PC-3 (cell line): ENCODE measurements around the gene PHF1. TPM values are rescaled to one million over a fixed set of nuclear protein-coding genes. Genes with fewer than 3 reads are reported as not detected.

Source experiments
- ATAC-seq: fragments of 200-7000 bp; cut with Tn5 transposase; 2 replicates; pipeline ENCODE4 v1.9.1; 2020; ENCODE audit warnings: mild to moderate bottlenecking, moderate library complexity
- BruUV-seq: library from RNA; stranded (reverse); fragments of 400-500 nt; replicated peaks from 2 replicates; lab custom pipeline; 2021; lab: Mats Ljungman, UMichigan
- CTCF ChIA-PET: fragments of 300-600 bp; sonication (Branson Sonifier 250); formaldehyde crosslinking; loops from one replicate; lab custom pipeline; 2022; ENCODE audit warnings: antibody characterized with exemption; lab: Charles Lee
- POLR2A ChIA-PET: fragments of 300-600 bp; sonication (Branson Sonifier 250); formaldehyde crosslinking; loops from one replicate; lab custom pipeline; 2022; ENCODE audit warnings: antibody characterized with exemption; ENCODE audit not compliant: unreplicated experiment; lab: Charles Lee
- DNase-seq: peaks from one replicate; pipeline ENCODE4 v3.0.0-alpha.2; 2015
- H2AFZ ChIP-seq: fragments of 300-600 bp; sonication (generic); 2 replicates; pipeline ENCODE4 v1.6.0; 2016; ENCODE audit warnings: antibody characterized with exemption, low read length
- H3F3A ChIP-seq: fragments of 300-600 bp; sonication (generic); one replicate; pipeline ENCODE4 v1.6.0; 2017; ENCODE audit warnings: antibody characterized with exemption, low read length, control low read depth, mild to moderate bottlenecking; ENCODE audit not compliant: unreplicated experiment
- H3K27ac ChIP-seq: fragments of 300-600 bp; sonication (generic); 2 replicates; pipeline ENCODE4 v1.5.1; 2016; ENCODE audit warnings: mild to moderate bottlenecking, low read length
- H3K27me3 ChIP-seq: fragments of 300-600 bp; sonication (generic); 2 replicates; pipeline ENCODE4 v1.6.1; 2016; ENCODE audit warnings: low read length, mixed read lengths
- H3K36me3 ChIP-seq: fragments of 300-600 bp; sonication (generic); 2 replicates; pipeline ENCODE4 v1.6.1; 2016; ENCODE audit warnings: low read depth, mixed run types, low read length, mixed read lengths
- H3K4me1 ChIP-seq: fragments of 300-600 bp; sonication (generic); 2 replicates; pipeline ENCODE4 v1.5.1; 2016; ENCODE audit warnings: low read length; ENCODE audit not compliant: insufficient read depth
- H3K4me2 ChIP-seq: fragments of 300-600 bp; sonication (generic); 2 replicates; pipeline ENCODE4 v1.6.0; 2016; ENCODE audit warnings: low read length
- H3K4me3 ChIP-seq: fragments of 300-600 bp; sonication (generic); 2 replicates; pipeline ENCODE4 v1.5.1; 2016; ENCODE audit warnings: mild to moderate bottlenecking, low read length, mixed read lengths
- H3K79me2 ChIP-seq: fragments of 300-600 bp; sonication (generic); 2 replicates; pipeline ENCODE4 v1.6.1; 2017; ENCODE audit warnings: low read length, mixed read lengths
- H3K9ac ChIP-seq: fragments of 300-600 bp; sonication (generic); 2 replicates; pipeline ENCODE4 v1.6.0; 2016; ENCODE audit warnings: mild to moderate bottlenecking, low read length
- H3K9me2 ChIP-seq: fragments of 300-600 bp; sonication (generic); replicated peaks from 2 replicates; pipeline ENCODE4 v1.6.1; 2016; ENCODE audit warnings: mixed run types, low read length, mixed read lengths
- H3K9me3 ChIP-seq: fragments of 300-600 bp; sonication (generic); 2 replicates; pipeline ENCODE4 v1.6.1; 2016; ENCODE audit warnings: low read length, mixed read lengths
- H4K20me1 ChIP-seq: fragments of 300-600 bp; sonication (generic); 2 replicates; pipeline ENCODE4 v1.6.1; 2016; ENCODE audit warnings: low read length, mixed read lengths
- CTCF ChIP-seq: fragments of 300-600 bp; sonication (generic); conservative IDR thresholded peaks from 2 replicates; pipeline ENCODE4 v1.5.1; 2017; ENCODE audit warnings: antibody characterized with exemption, low read depth, mild to moderate bottlenecking, low read length
- EZH2 ChIP-seq: fragments of 300-600 bp; sonication (generic); IDR thresholded peaks from one replicate; pipeline ENCODE4 v1.6.1; 2017; ENCODE audit warnings: antibody characterized with exemption, mild to moderate bottlenecking, low read length; ENCODE audit not compliant: unreplicated experiment
- EZH2phosphoT487 ChIP-seq: fragments of 300-600 bp; sonication (generic); IDR thresholded peaks from 2 replicates; pipeline ENCODE4 v1.6.1; 2018; ENCODE audit warnings: mild to moderate bottlenecking, antibody characterized with exemption, low read length, borderline replicate concordance
- intact Hi-C: fragments of 100-400 bp; cut with micrococcal nuclease; formaldehyde crosslinking; loops from 2 replicates; pipeline ENCODE4 v1.9.0; 2023
- total RNA-seq: library from RNA; depleted of rRNA; stranded (reverse); fragments of >200 nt; gene quantifications from 2 replicates; pipeline ENCODE4 v1.2.3, GENCODE V29; 2014

Gene PHF1
- total RNA-seq, 1 experiment from 2014 or later = 36.6 TPM

- Histone ChIP-seq H3K4me2 (no peak overlapping the region), H3K27me3 (no peaks in the 10 kb centered on the region), H3K9ac (no peak overlapping the region), H3K4me1 (peaks cover 30% of the 10 kb centered on the region), H4K20me1 (no peaks in the 10 kb centered on the region), H2AFZ (no peak overlapping the region), H3K9me2 (no peaks in the 10 kb centered on the region), H3F3A (no peaks in the 10 kb centered on the region), H3K79me2 (peaks cover 15% of the 10 kb centered on the region), H3K4me3 (no peak overlapping the region), H3K9me3 (no peaks in the 10 kb centered on the region), H3K36me3 (no peaks in the 10 kb centered on the region), H3K27ac (no peak overlapping the region)
- ATAC-seq (no peak), DNase-seq (no peak)
- intact Hi-C loops = no loop called here
- CTCF ChIA-PET = no interaction called here
- POLR2A ChIA-PET = no interaction called here
- TF ChIP-seq CTCF (no peak), EZH2 (no peak), EZH2phosphoT487 (no peak)
- BruUV-seq = no TSS peak
Measured at GRCh38 chr6:33421344-33421643, 10.5 kb downstream of the PHF1 start.

- Histone ChIP-seq H4K20me1 (no peaks in the 10 kb centered on the region), H2AFZ (no peak overlapping the region), H3K27me3 (no peaks in the 10 kb centered on the region), H3K9ac (no peak overlapping the region), H3K9me2 (no peaks in the 10 kb centered on the region), H3K79me2 (no peaks in the 10 kb centered on the region), H3K4me3 (no peak overlapping the region), H3K9me3 (no peaks in the 10 kb centered on the region), H3F3A (no peaks in the 10 kb centered on the region), H3K27ac (no peak overlapping the region), H3K4me1 (peaks cover 23% of the 10 kb centered on the region), H3K4me2 (no peak overlapping the region), H3K36me3 (no peaks in the 10 kb centered on the region)
- ATAC-seq (no peak), DNase-seq (no peak)
- POLR2A ChIA-PET = no interaction called here
- no TSS peak for BruUV-seq
- CTCF ChIA-PET = no interaction called here
- intact Hi-C loops = no loop called here
- TF ChIP-seq CTCF (no peak), EZH2 (no peak)
Measured at GRCh38 chr6:33423777-33424176, 13.0 kb downstream of the PHF1 start.

GRCh38 chr6:33424855-33425667 is 14.2 kb downstream of the PHF1 start:
- Histone ChIP-seq H2AFZ (peak overlapping the region; percentile 76), H3K27me3 (no peaks in the 10 kb centered on the region), H3F3A (no peaks in the 10 kb centered on the region), H3K27ac (peak overlapping the region; percentile 57), H3K4me2 (peak overlapping the region; percentile 89), H3K36me3 (no peaks in the 10 kb centered on the region), H3K79me2 (no peaks in the 10 kb centered on the region), H4K20me1 (no peaks in the 10 kb centered on the region), H3K9ac (peak overlapping the region; percentile 71), H3K4me1 (peaks cover 23% of the 10 kb centered on the region), H3K4me3 (peak overlapping the region; percentile 66), H3K9me3 (no peaks in the 10 kb centered on the region), H3K9me2 (no peaks in the 10 kb centered on the region)
- intact Hi-C loops = no loop called here
- DNase-seq (no peak), ATAC-seq (no peak)
- TSS peak; percentile 94 for BruUV-seq
- ChIA-PET POLR2A (interaction anchor here (0.6 kb wide), 1 partner anchor 176 kb away, joined by 7 read pairs; no protein-coding TSS in a partner anchor), CTCF (interaction anchor here (0.6 kb wide), 1 partner anchor 162 kb away, joined by 8 read pairs; no protein-coding TSS in a partner anchor)
- no peak for TF ChIP-seq EZH2
- no peak for TF ChIP-seq EZH2phosphoT487
- no peak for TF ChIP-seq CTCF
